Natural killer cell (primary cell): ENCODE measurements around the gene MYH10. TPM values are rescaled to one million over a fixed set of nuclear protein-coding genes. Genes with fewer than 3 reads are reported as not detected.

Experiments
- ATAC-seq, 3 donors: fragments of 150-1000 bp in 2 of 3; fragments of 200-7000 bp in 1 of 3; cut with Tn5 transposase; 1 replicate in 1 of 3; 2 replicates in 2 of 3; pipeline ENCODE4 v1.10.0; 2021; ENCODE audit warnings: mild to moderate bottlenecking in 2 of 3, moderate library complexity in 2 of 3
- DNase-seq, 2 donors: peaks; one replicate each; pipeline versions ENCODE4 v3.0.0 to v3.0.0-alpha.2; 2013 to 2021; ENCODE audit warnings: mixed read lengths in 1 of 2
- H3K27ac ChIP-seq: one replicate; pipeline ENCODE4 v1.5.1; 2013; ENCODE audit warnings: mild to moderate bottlenecking, low read length
- H3K27me3 ChIP-seq: one replicate; pipeline ENCODE4 v1.6.1; 2013; ENCODE audit warnings: low read length; ENCODE audit not compliant: control insufficient read depth, insufficient read depth
- H3K36me3 ChIP-seq: one replicate; pipeline ENCODE4 v1.6.1; 2013; ENCODE audit warnings: low read length; ENCODE audit not compliant: control insufficient read depth, insufficient read depth
- H3K4me1 ChIP-seq: one replicate; pipeline ENCODE4 v1.6.1; 2013; ENCODE audit warnings: low read length; ENCODE audit not compliant: control insufficient read depth, insufficient read depth
- H3K4me3 ChIP-seq: one replicate; pipeline ENCODE4 v1.5.1; 2013; ENCODE audit warnings: low read length
- H3K9me3 ChIP-seq: one replicate; pipeline ENCODE4 v1.6.1; 2013; ENCODE audit warnings: low read length; ENCODE audit not compliant: control insufficient read depth, insufficient read depth
- H3K27ac Mint-ChIP-seq, 2 donors: one replicate each; pipeline ENCODE4 v1.8.0; 2022; ENCODE audit warnings: mild to moderate bottlenecking in 2 of 2, mixed read lengths in 2 of 2, moderate library complexity in 1 of 2
- H3K27me3 Mint-ChIP-seq, 2 donors: one replicate each; pipeline ENCODE4 v1.8.0; 2022; ENCODE audit warnings: low read depth in 2 of 2, mixed read lengths in 2 of 2
- H3K36me3 Mint-ChIP-seq: one replicate; pipeline ENCODE4 v1.8.0; 2022; ENCODE audit warnings: mixed read lengths
- H3K4me1 Mint-ChIP-seq, 2 donors: one replicate each; pipeline ENCODE4 v1.8.0; 2022; ENCODE audit warnings: mixed read lengths in 2 of 2
- H3K4me3 Mint-ChIP-seq: one replicate; pipeline ENCODE4 v1.8.0; 2022; ENCODE audit warnings: mild to moderate bottlenecking, moderate library complexity, mixed read lengths
- H3K9me3 Mint-ChIP-seq, 2 donors: one replicate each; pipeline ENCODE4 v1.8.0; 2022; ENCODE audit warnings: mixed read lengths in 2 of 2
- CTCF ChIP-seq: fragments of 200-600 bp; IDR thresholded peaks from one replicate; pipeline ENCODE4 v1.8.0; 2022; ENCODE audit warnings: antibody characterized with exemption
- WGBS: methylation state at CpG from one replicate; pipeline ENCODE4 v1.1.7; 2013; ENCODE audit warnings: missing lambda C conversion rate; ENCODE audit not compliant: insufficient coverage; 5-methylcytosine and 5-hydroxymethylcytosine counted together
- intact Hi-C: fragments of 100-400 bp; cut with micrococcal nuclease; formaldehyde crosslinking; loops from one replicate; pipeline ENCODE4 v1.14.2; 2022
- total RNA-seq, 4 donors: library from RNA; stranded (reverse); fragments of 120-200 nt in 1 of 4; gene quantifications; one replicate each; pipeline versions ENCODE4 v1.2.3 to v1.2.4, GENCODE V29; 2013 to 2022

The MYH10 gene
- total RNA-seq, 3 donors from 2014 or later (not counting 1 experiment from before 2014, with no cell fraction given), result 0.28 to 1.5 (median 1.0) TPM

- H3K27ac Mint-ChIP-seq, result no peak overlapping the region
- TF ChIP-seq CTCF, result no peak
- Histone ChIP-seq H3K9me3 (no peaks in the 10 kb centered on the region), H3K36me3 (no peaks in the 10 kb centered on the region), H3K27ac (no peak overlapping the region), H3K4me3 (no peak overlapping the region), H3K27me3 (no peaks in the 10 kb centered on the region), H3K4me1 (no peaks in the 10 kb centered on the region)
- 70% methylated on average over 3 of the region's 4 CpGs for WGBS
- ATAC-seq (no peak), DNase-seq (no peak)
- H3K4me1 Mint-ChIP-seq, result no peaks in the 10 kb centered on the region
- peaks cover 9 to 21% of the 10 kb centered on the region in 2 donors for H3K27me3 Mint-ChIP-seq
- intact Hi-C loops, result no loop called here
- H3K9me3 Mint-ChIP-seq, result no peaks in the 10 kb centered on the region
- H3K36me3 Mint-ChIP-seq, result no peaks in the 10 kb centered on the region
- H3K4me3 Mint-ChIP-seq, result no peak overlapping the region
Observed at GRCh38 chr17:8651013-8651412, 20.5 kb upstream of the MYH10 start.

- Mint-ChIP-seq H3K4me3 (no peak overlapping the region), H3K36me3 (no peaks in the 10 kb centered on the region), H3K27ac (no peak overlapping the region), H3K9me3 (no peaks in the 10 kb centered on the region), H3K4me1 (no peaks in the 10 kb centered on the region), H3K27me3 (peaks cover 16 to 28% of the 10 kb centered on the region in 2 donors)
- 87% methylated on average over 1 of the region's 1 CpG for WGBS
- DNase-seq, result no peak
- ATAC-seq, result no peak
- Histone ChIP-seq H3K27me3 (no peaks in the 10 kb centered on the region), H3K27ac (no peak overlapping the region), H3K36me3 (no peaks in the 10 kb centered on the region), H3K9me3 (no peaks in the 10 kb centered on the region), H3K4me3 (no peak overlapping the region), H3K4me1 (no peaks in the 10 kb centered on the region)
- intact Hi-C loops, result no loop called here
- TF ChIP-seq CTCF, result no peak
Observed at GRCh38 chr17:8650119-8650499, 19.6 kb upstream of the MYH10 start.

GRCh38 chr17:8649157-8650118 lies 18.9 kb upstream of the MYH10 start:
- ATAC-seq (no peak), DNase-seq (no peak)
- intact Hi-C loops, result no loop called here
- Histone ChIP-seq H3K27ac (no peak overlapping the region), H3K4me1 (no peaks in the 10 kb centered on the region), H3K27me3 (no peaks in the 10 kb centered on the region), H3K36me3 (no peaks in the 10 kb centered on the region), H3K9me3 (no peaks in the 10 kb centered on the region), H3K4me3 (no peak overlapping the region)
- no peak for TF ChIP-seq CTCF
- Mint-ChIP-seq H3K4me1 (no peaks in the 10 kb centered on the region), H3K36me3 (no peaks in the 10 kb centered on the region), H3K27ac (no peak overlapping the region), H3K9me3 (no peaks in the 10 kb centered on the region), H3K27me3 (peaks cover 19 to 35% of the 10 kb centered on the region in 2 donors), H3K4me3 (no peak overlapping the region)
- 88% methylated on average over 17 of the region's 17 CpGs for WGBS
